ENCODE data around the gene ATG10. TPM values are rescaled to one million over a fixed set of nuclear protein-coding genes. Genes with fewer than 3 reads are reported as not detected.
"Not testable (repeated sequence)": the region's sequence is repeated elsewhere in the genome, so short reads cannot be mapped to it uniquely, and the experiment has no call there.

The ATG10 gene
- total RNA-seq, 2 experiments from 2014 or later, result 7.1 to 9.1 TPM

GRCh38 chr5:81980598-81981260 lies 8.9 kb downstream of the ATG10 start:
- ChIA-PET POLR2A (no interaction called here), CTCF (interaction anchor here (0.7 kb wide), 1 partner anchor 122 kb away, joined by 3 read pairs; no protein-coding TSS in a partner anchor)

- CTCF ChIA-PET, POLR2A ChIA-PET: not testable (repeated sequence)
Measured at GRCh38 chr5:81982172-81982685, 10.4 kb downstream of the ATG10 start.

DNA sequence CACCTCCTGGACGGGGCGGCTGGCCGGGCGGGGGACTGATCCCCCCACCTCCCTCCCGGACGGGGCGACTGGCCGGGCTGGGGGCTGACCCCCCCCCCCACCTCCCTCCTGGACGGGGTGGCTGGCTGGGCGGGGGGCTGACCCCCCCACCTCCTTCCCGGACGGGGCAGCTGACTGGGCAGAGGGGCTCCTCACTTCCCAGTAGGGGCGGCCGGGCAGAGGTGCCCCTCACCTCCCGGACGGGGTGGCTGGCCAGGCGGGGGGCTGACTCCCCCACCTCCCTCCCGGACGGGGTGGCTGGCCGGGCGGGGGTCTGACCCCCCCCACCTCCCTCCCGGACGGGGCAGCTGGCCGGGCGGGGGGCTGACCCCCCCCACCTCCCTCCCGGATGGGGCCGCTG lies 11.3 kb downstream of the ATG10 start:
- CTCF ChIA-PET, POLR2A ChIA-PET: not testable (repeated sequence)

- CTCF ChIA-PET, POLR2A ChIA-PET: not testable (repeated sequence)
Measured at GRCh38 chr5:81983563-81983962, 11.7 kb downstream of the ATG10 start.

DNA sequence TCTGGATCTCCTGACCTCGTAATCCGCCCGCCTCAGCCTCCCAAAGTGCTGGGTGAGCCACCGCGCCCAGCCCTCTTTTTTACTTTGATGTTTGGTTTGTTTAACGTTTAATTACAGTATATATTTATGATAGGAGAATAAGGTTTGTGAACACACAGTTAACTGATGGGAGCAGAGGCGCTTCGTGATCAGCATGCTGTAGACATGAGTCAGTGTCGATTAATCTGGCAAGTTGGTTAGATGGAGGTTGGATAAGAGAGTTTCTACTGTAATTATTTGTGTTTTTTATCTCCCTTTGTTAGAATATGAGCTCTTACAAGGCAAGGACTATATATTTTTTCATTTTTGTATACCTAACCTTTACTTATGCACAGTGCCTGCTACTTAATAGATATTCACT lies 14.3 kb downstream of the ATG10 start:
- ChIA-PET CTCF (no interaction called here), POLR2A (no interaction called here)

- POLR2A ChIA-PET, result no interaction called here
- CTCF ChIA-PET, result no interaction called here
Measured at GRCh38 chr5:81989204-81989603, 17.4 kb downstream of the ATG10 start.

GRCh38 chr5:81994679-81995078 lies 22.9 kb downstream of the ATG10 start:
- ChIA-PET CTCF (no interaction called here), POLR2A (no interaction called here)

- POLR2A ChIA-PET, result no interaction called here
- CTCF ChIA-PET, result interaction anchor here (0.7 kb wide), 1 partner anchor 118 kb away, joined by 3 read pairs; no protein-coding TSS in a partner anchor
Measured at GRCh38 chr5:81995407-81995806, 23.6 kb downstream of the ATG10 start.

GRCh38 chr5:82004511-82004910 lies 32.7 kb downstream of the ATG10 start:
- POLR2A ChIA-PET, result no interaction called here

DNA sequence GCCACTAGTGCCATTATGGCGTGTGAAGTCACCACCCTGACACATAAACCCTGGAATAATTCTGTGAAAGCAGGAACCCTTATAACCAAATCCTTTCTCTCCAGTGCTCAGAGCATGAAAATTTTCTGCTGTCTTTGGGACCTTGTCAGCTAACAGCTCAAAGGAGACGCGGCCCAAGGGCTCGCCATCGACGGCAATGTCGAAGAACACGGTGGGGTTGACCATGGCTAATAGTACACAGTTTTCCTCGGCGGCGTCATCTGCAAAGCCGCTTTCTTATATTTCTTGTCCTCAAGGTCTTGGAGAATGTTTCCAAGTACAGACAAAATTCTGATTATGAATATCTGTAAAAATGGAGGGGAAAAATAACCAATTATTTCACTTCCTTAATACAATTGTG lies 38.0 kb downstream of the ATG10 start:
- CTCF ChIA-PET, POLR2A ChIA-PET: not testable (repeated sequence)

More at GRCh38 chr5:82004511-82004910, 32.7 kb downstream of the ATG10 start:
- CTCF ChIA-PET, result no interaction called here

- POLR2A ChIA-PET, result no interaction called here
- CTCF ChIA-PET, result no interaction called here
Measured at GRCh38 chr5:82010696-82011095, 38.9 kb downstream of the ATG10 start.

GRCh38 chr5:82011761-82012160 lies 39.9 kb downstream of the ATG10 start:
- ChIA-PET POLR2A (no interaction called here), CTCF (no interaction called here)

DNA sequence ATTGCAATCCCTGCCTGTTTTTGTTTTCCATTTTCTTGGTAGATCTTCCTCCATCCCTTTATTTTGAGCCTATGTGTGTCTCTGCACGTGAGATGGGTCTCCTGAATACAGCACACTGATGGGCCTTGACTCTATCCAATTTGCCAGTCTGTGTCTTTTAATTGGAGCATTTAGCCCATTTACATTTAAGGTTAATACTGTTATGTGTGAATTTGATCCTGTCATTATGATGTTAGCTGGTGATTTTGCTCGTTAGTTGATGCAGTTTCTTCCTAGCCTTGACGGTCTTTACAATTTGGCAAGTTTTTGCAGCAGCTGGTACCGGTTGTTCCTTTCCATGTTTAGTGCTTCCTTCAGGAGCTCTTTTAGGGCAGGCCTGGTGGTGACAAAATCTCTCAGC lies 42.8 kb downstream of the ATG10 start:
- CTCF ChIA-PET, POLR2A ChIA-PET: not testable (repeated sequence)

GRCh38 chr5:82018462-82018861 lies 46.6 kb downstream of the ATG10 start:
- POLR2A ChIA-PET, result no interaction called here
- CTCF ChIA-PET, result no interaction called here

DNA sequence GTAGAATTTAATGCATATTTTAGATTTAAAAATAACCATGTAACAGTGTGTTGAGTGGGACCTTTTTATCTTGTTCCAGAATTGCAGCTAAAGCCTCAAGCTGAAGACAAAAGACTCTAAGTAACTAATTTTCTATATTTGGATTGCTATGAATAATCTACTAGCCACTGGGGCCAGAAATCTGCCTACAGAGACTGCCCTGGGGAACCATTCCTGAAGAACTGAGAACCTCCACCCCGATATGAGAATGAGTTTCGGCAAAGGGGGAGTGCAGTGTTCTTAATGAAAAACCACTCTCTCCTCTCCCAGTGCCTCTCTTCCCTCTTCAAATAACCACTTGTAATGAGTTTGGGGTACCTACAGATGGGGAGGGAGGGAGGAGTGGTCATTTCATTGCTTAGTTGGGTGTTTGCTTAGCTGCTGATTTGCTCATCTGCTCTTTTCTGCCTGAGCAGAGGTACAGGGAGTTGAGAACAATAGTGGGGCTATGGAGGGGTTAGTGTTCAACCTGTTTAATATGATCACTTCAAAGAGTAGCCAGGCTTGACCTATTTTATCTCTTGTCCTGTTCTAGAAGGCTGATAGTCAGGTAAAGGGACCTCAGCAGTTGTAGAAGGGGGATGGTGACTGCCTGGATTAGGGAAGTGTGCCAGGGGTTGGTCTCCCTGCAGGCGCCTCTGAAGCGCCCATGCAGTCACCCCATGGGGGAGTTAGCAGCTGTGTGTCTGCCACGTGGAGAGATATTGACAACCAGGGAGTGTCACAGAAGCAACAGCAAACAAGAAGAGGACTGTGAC lies 47.7 kb downstream of the ATG10 start:
- POLR2A ChIA-PET, result no interaction called here
- CTCF ChIA-PET, result no interaction called here

GRCh38 chr5:82022499-82022898 lies 50.7 kb downstream of the ATG10 start:
- CTCF ChIA-PET, result no interaction called here
- POLR2A ChIA-PET, result no interaction called here

DNA sequence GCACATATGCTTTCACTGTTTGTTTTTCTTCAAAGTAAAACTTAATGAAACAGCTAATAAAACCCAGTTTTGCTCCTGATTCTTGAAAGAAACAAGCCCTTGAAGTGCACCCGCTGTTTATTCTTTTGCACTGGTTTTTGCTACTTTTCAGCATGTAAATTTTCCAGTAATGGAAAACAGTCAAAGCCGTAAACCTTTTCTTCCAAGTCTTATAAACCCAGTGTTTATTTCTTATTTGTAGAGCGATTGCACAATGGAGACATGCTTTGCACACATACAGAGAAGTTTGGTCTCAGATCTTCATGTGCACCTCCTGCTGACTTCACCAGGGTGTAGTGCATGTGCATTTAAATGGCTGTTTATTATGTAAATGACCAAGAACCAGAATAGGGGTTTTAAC lies 51.8 kb downstream of the ATG10 start:
- POLR2A ChIA-PET, result no interaction called here
- CTCF ChIA-PET, result no interaction called here

DNA sequence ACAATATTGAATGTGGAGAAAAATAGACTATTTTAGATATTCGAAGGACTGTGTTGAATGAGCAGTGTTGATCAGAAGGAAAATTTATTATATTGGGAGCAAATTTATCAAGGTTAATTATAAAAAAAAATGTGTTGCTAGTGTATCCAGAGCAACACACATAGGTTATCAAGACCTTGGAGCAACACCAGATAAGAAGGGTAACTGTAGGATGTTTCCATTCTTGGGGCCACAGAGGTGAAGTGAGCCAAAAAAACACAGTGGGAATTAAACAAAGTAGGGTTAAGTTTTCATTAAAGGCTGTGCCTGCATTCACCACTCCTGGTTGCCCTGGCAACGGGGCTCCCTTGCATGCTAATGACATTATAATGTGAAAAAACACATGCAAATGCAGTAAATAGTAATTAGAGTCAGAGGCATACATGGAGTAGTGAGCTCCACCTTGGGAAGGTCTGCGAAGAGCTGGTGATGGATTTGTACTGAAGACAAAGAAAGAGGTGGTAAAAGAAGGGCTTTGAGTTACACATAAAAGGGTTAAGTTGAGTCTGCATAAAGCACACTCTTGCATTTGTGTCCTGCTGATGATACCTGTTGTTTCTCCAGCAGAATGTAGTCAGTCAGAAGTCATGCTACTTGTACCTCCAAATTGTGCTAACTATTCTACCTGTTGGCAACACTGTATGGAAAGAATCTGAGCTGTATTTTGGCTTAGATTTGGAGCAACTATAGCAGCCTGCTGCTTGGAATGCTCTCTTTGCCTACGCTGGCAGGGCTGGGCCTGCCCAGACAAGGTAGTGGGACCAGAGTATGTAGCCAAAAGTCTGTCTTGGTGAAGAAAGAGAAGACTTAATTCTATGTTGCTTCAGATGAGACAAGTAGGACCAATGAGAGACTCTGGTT lies 59.6 kb downstream of the ATG10 start:
- ChIA-PET CTCF (no interaction called here), POLR2A (no interaction called here)

GRCh38 chr5:82042894-82043293 lies 71.1 kb downstream of the ATG10 start:
- POLR2A ChIA-PET, CTCF ChIA-PET: not testable (repeated sequence)

DNA sequence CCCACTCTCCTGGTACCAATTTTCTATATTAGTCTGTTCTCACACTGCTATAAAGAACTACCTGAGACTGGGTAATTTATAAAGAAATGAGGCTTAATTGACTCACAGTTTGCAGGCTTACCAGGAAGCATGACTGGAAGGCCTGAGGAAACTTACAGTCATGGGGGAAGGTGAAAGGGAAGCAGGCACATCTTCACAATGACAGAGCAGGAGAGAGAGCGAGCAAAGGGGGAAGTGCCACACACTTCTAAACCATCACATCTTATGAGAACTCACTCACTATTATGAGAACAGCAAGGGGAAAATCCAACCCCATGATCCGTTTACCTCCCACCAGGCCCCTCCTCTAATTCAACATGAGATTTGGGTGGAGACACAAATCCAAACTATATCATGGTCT lies 72.2 kb downstream of the ATG10 start:
- POLR2A ChIA-PET, result no interaction called here
- CTCF ChIA-PET, result no interaction called here
